Neural progenitor cell (in vitro differentiated cells): Measurements from ENCODE around the gene ADGRG4.
A peak's percentile ranks its signal among the peaks of the same experiment; 100 is the strongest.

Experiments
- CTCF ChIP-seq: fragments of 200-600 bp; sonication (generic); IDR thresholded peaks from 2 replicates; pipeline ENCODE4 v1.5.1; 2017; ENCODE audit warnings: antibody characterized with exemption, mild to moderate bottlenecking
- EZH2 ChIP-seq: fragments of 200-600 bp; sonication (generic); IDR thresholded peaks from 2 replicates; pipeline ENCODE4 v1.6.1; 2017; ENCODE audit warnings: antibody characterized with exemption, mild to moderate bottlenecking, moderate library complexity

- TF ChIP-seq CTCF = peak; percentile 72
- TF ChIP-seq EZH2 = no peak
Observed at GRCh38 chrX:136268051-136269048, 32.4 kb upstream of the ADGRG4 start.
